Metanephros (tissue), 1 donor: ENCODE results near the gene GJC1. TPM values are rescaled to one million over a fixed set of nuclear protein-coding genes. Genes with fewer than 3 reads are reported as not detected.

Experiments
- total RNA-seq: library from RNA; depleted of rRNA; stranded (reverse); fragments of >200 nt; gene quantifications from one replicate; pipeline ENCODE4 v1.2.3, GENCODE V29; 2014

Gene GJC1
- total RNA-seq, result 21.6 TPM

DNA sequence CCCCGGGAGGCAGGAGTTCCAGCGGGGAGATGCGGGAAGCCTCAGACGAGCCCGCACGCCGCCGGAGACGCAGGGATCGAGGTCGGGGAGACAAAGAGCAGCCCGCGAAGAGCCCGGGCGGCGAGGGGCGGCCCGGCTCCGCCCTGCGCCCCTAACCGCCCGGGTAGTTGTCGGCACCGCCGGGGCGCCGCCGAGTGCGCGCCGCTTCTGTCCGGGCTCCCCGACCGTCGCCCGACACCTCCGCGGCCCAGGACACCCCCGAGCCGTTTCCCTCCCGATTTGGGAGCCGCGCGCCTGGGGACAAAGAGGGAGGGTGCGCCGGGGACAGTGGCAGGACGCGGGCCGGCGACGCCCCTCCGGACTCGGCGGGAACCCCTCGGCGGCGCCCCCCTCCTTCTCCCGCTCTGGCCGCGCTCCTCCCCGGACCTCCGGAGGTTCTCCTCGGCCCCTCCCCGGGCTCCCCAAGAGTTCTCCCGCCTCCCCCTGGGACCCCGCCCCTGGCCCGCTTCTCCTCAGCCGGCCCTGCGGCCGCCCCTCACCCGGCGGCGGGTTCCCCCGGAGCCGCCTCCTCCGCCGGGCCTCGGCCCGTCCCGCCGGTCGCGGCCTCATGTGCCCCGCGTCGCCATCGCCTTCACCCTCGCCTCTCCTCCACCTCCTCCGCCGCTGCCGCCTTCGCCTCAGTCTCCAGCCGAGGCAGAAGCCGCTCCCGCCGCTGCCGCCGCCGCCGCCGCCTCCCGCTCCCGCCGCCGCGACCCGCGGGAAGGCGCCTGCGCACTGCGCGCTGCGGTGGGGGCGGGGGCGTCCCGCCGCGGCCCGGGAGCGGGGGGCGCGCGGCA is at the start of gene GJC1:
GJC1 (minus strand) TSS at position 765 of the 836 bp plus-strand sequence. CDS start 24,470 bp downstream, outside the sequence.

GRCh38 chr17:44847586-44847985 is 17.5 kb upstream of the GJC1 start, which contains the start of gene HIGD1B:
Gene HIGD1B (plus strand): TSS chr17:44847883. CDS start chr17:44848153, 270 bp downstream.

DNA sequence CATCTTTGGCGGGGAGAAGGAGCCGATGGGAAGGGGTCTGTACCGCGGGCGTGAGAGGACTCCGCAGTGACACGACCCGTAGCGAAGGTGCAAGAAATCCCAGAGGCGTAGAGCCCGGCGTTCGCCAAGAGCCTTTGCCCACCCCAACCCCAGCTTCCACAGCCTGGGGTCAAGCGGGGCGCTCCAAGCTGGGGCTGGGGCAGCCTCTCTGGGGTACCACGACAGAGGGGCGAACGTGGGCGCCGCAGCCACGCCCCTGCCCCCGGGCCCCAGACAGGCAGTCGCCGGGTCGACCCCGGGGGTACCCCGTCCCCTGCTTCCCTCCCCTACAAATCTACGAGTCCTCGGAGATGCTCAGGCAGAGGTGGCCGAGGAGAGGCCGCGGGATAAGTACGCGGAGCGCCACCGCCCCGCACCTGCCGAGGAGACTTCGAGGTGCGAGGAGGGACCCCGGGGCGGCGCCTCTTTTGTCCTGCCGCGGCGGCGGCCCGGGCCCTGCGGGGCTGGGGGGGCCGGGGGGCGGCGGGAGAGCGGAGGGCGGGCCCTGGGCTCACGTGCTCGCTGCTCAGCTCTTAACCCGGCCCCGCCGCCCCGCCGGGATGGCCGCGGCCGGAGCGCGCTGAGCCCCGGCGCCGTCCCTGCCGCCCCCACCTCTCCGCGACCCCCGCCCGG is 71.5 kb downstream of the GJC1 start, which contains the start of gene ADAM11:
ADAM11 (plus strand) TSS at position 575 of the 672 bp plus-strand sequence. CDS start 212 bp downstream, outside the sequence.

Other genes with a start within 250 kb of the GJC1 start
- gene MEIOC, start 173.8 kb downstream of the GJC1 start, total RNA-seq, result 0.35 TPM
- gene CCDC43, start 140.5 kb downstream of the GJC1 start, total RNA-seq, result 22.5 TPM
- gene DBF4B, start 121.6 kb downstream of the GJC1 start, total RNA-seq, result 8.1 TPM
- gene ADAM11, start 71.3 kb downstream of the GJC1 start, total RNA-seq, result 3.0 TPM
- gene HIGD1B, start 17.6 kb upstream of the GJC1 start, total RNA-seq, result 0.76 TPM
- 75.6 TPM for gene EFTUD2, start 69.2 kb upstream of the GJC1 start, total RNA-seq
- 0.29 TPM for gene GFAP, start 85.2 kb upstream of the GJC1 start, total RNA-seq
- 5.4 TPM for gene KIF18B, start 117.5 kb upstream of the GJC1 start, total RNA-seq
- 1.1 TPM for gene C1QL1, start 138.0 kb upstream of the GJC1 start, total RNA-seq
- gene DCAKD, start 221.3 kb upstream of the GJC1 start, total RNA-seq, result 51.7 TPM
- 44.2 TPM for gene NMT1, start 231.0 kb upstream of the GJC1 start, total RNA-seq